Neuron (in vitro differentiated cells): Measurements from ENCODE around the gene CCL25.
"Not testable (repeated sequence)": the region's sequence is repeated elsewhere in the genome, so short reads cannot be mapped to it uniquely, and the experiment has no call there.

Experiments
- H2AFZ ChIP-seq: one replicate; pipeline ENCODE4 v1.6.1; 2013; ENCODE audit warnings: low read depth, mild to moderate bottlenecking, inconsistent platforms, low read length, moderate library complexity
- H3K27me3 ChIP-seq: one replicate; pipeline ENCODE4 v1.6.1; 2013; ENCODE audit warnings: low read length; ENCODE audit not compliant: insufficient read depth
- H3K36me3 ChIP-seq: one replicate; pipeline ENCODE4 v1.6.1; 2013; ENCODE audit warnings: low read length; ENCODE audit not compliant: insufficient read depth
- H3K4me1 ChIP-seq: one replicate; pipeline ENCODE4 v1.6.1; 2013; ENCODE audit warnings: low read length; ENCODE audit not compliant: insufficient read depth
- H3K4me3 ChIP-seq: 2 replicates; pipeline ENCODE4 v1.5.1; 2013; ENCODE audit warnings: mild to moderate bottlenecking, low read length, moderate library complexity
- H3K9me3 ChIP-seq: one replicate; pipeline ENCODE4 v1.6.1; 2013; ENCODE audit warnings: low read length

CCL25 gene

GRCh38 chr19:8052464-8052859, at the start of gene CCL25:
Gene CCL25, plus strand, starts transcription at chr19:8052760. Its CDS starts 290 bp downstream, at chr19:8053050.
- H3K36me3 ChIP-seq, result no peaks in the 10 kb centered on the region
- H3K4me1 ChIP-seq, result no peaks in the 10 kb centered on the region
- H3K27me3 ChIP-seq, result no peaks in the 10 kb centered on the region
- H3K9me3 ChIP-seq, result no peaks in the 10 kb centered on the region
- H2AFZ ChIP-seq, result no peak within 1 kb of the TSS
- H3K4me3 ChIP-seq, result no peak within 1 kb of the TSS

- no peaks in the 10 kb centered on the region for H3K9me3 ChIP-seq
- peaks cover 26% of the 10 kb centered on the region for H3K4me1 ChIP-seq
- peak overlapping the region; percentile 93 for H3K4me3 ChIP-seq
- no peaks in the 10 kb centered on the region for H3K27me3 ChIP-seq
- H3K36me3 ChIP-seq, result peaks cover 14% of the 10 kb centered on the region
- no peak overlapping the region for H2AFZ ChIP-seq
Observed at GRCh38 chr19:8004001-8004400, 48.6 kb upstream of the CCL25 start.

GRCh38 chr19:8004723-8005513, 47.6 kb upstream of the CCL25 start:
- Histone ChIP-seq H2AFZ (no peak overlapping the region), H3K4me1 (peaks cover 26% of the 10 kb centered on the region), H3K27me3 (no peaks in the 10 kb centered on the region), H3K36me3 (peaks cover 14% of the 10 kb centered on the region), H3K4me3 (peak overlapping the region; percentile 93), H3K9me3 (no peaks in the 10 kb centered on the region)

- peaks cover 26% of the 10 kb centered on the region for H3K4me1 ChIP-seq
- H3K4me3 ChIP-seq, result peak within 1 kb of the TSS; percentile 93
- H3K9me3 ChIP-seq, result no peaks in the 10 kb centered on the region
- no peaks in the 10 kb centered on the region for H3K27me3 ChIP-seq
- peaks cover 7% of the 10 kb centered on the region for H3K36me3 ChIP-seq
- peak within 1 kb of the TSS; percentile 79 for H2AFZ ChIP-seq
Observed at GRCh38 chr19:8005534-8006256, 46.9 kb upstream of the CCL25 start, which contains the start of gene ELAVL1. Gene ELAVL1, minus strand, starts transcription at chr19:8005641. Its CDS starts 13,826 bp downstream, at chr19:7991815.

GRCh38 chr19:8017808-8018207, 34.8 kb upstream of the CCL25 start:
- Histone ChIP-seq H3K27me3 (no peaks in the 10 kb centered on the region), H3K36me3 (peaks cover 3% of the 10 kb centered on the region), H3K4me1 (no peaks in the 10 kb centered on the region), H2AFZ (no peak overlapping the region), H3K9me3 (no peaks in the 10 kb centered on the region), H3K4me3 (no peak overlapping the region)

GRCh38 chr19:8020681-8021080, 31.9 kb upstream of the CCL25 start:
- no peaks in the 10 kb centered on the region for H3K9me3 ChIP-seq
- no peaks in the 10 kb centered on the region for H3K36me3 ChIP-seq
- no peak overlapping the region for H2AFZ ChIP-seq
- no peak overlapping the region for H3K4me3 ChIP-seq
- H3K27me3 ChIP-seq, result no peaks in the 10 kb centered on the region
- no peaks in the 10 kb centered on the region for H3K4me1 ChIP-seq

- no peak overlapping the region for H2AFZ ChIP-seq
- no peaks in the 10 kb centered on the region for H3K4me1 ChIP-seq
- H3K27me3 ChIP-seq, result no peaks in the 10 kb centered on the region
- no peak overlapping the region for H3K4me3 ChIP-seq
- no peaks in the 10 kb centered on the region for H3K9me3 ChIP-seq
- H3K36me3 ChIP-seq, result no peaks in the 10 kb centered on the region
Observed at GRCh38 chr19:8021374-8021773, 31.2 kb upstream of the CCL25 start.

- Histone ChIP-seq H3K4me1 (no peaks in the 10 kb centered on the region), H2AFZ (no peak overlapping the region), H3K9me3 (no peaks in the 10 kb centered on the region), H3K4me3 (no peak overlapping the region), H3K27me3 (no peaks in the 10 kb centered on the region), H3K36me3 (no peaks in the 10 kb centered on the region)
Observed at GRCh38 chr19:8022275-8022674, 30.3 kb upstream of the CCL25 start.

- Histone ChIP-seq H3K4me3 (no peak overlapping the region), H2AFZ (no peak overlapping the region), H3K36me3 (no peaks in the 10 kb centered on the region), H3K4me1 (no peaks in the 10 kb centered on the region), H3K27me3 (no peaks in the 10 kb centered on the region), H3K9me3 (no peaks in the 10 kb centered on the region)
Observed at GRCh38 chr19:8023371-8023770, 29.2 kb upstream of the CCL25 start.

GRCh38 chr19:8024256-8024655, 28.3 kb upstream of the CCL25 start:
- H3K4me1 ChIP-seq, H3K4me3 ChIP-seq, H3K36me3 ChIP-seq, H2AFZ ChIP-seq, H3K27me3 ChIP-seq, H3K9me3 ChIP-seq: not testable (repeated sequence)

- no peaks in the 10 kb centered on the region for H3K27me3 ChIP-seq
- no peaks in the 10 kb centered on the region for H3K36me3 ChIP-seq
- no peak overlapping the region for H2AFZ ChIP-seq
- peaks cover 11% of the 10 kb centered on the region for H3K4me1 ChIP-seq
- H3K9me3 ChIP-seq, result no peaks in the 10 kb centered on the region
- H3K4me3 ChIP-seq, result no peak overlapping the region
Observed at GRCh38 chr19:8025316-8025715, 27.2 kb upstream of the CCL25 start.

GRCh38 chr19:8028951-8029491, 23.5 kb upstream of the CCL25 start:
- H3K4me1 ChIP-seq, result peaks cover 11% of the 10 kb centered on the region
- no peaks in the 10 kb centered on the region for H3K27me3 ChIP-seq

GRCh38 chr19:8030960-8031359, 21.6 kb upstream of the CCL25 start:
- no peaks in the 10 kb centered on the region for H3K36me3 ChIP-seq
- H3K4me3 ChIP-seq, result no peak overlapping the region
- H2AFZ ChIP-seq, result no peak overlapping the region
- H3K4me1 ChIP-seq, result peaks cover 11% of the 10 kb centered on the region
- no peaks in the 10 kb centered on the region for H3K9me3 ChIP-seq
- H3K27me3 ChIP-seq, result no peaks in the 10 kb centered on the region

More at GRCh38 chr19:8028951-8029491, 23.5 kb upstream of the CCL25 start:
- no peaks in the 10 kb centered on the region for H3K36me3 ChIP-seq
- no peak overlapping the region for H2AFZ ChIP-seq
- no peaks in the 10 kb centered on the region for H3K9me3 ChIP-seq
- no peak overlapping the region for H3K4me3 ChIP-seq
